ENCODE measurements around the gene PUS7L. TPM values are rescaled to one million over a fixed set of nuclear protein-coding genes. Genes with fewer than 3 reads are reported as not detected.

PUS7L gene
- total RNA-seq, 1 donor from 2014 or later = 14.4 TPM

DNA sequence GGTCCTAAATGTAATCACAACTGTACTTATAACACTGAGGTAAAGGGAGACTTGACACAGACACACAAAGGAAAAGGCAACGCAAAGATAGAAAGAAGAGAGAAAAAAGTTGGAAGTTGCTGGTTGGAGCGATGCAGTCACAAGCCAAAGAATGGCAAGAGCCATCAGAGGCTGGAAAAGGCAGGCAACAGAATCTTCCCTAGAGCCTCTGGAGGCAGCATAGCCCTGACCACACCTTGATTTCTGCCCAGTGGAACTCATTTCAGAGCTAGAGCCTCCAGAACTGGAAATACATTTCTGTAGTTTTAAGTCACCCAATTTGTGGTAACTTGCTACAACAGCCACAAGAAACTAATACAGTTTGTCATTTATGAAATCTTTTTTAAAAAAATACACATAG, 89.2 kb downstream of the PUS7L start:
- peaks cover 2% of the 10 kb centered on the region for H3K4me1 Mint-ChIP-seq (ENCODE audit: low read depth)
- DNase-seq (ENCODE audit: low spot score, unreplicated experiment) = no peak

More for the DNA sequence above, 89.2 kb downstream of the PUS7L start:
- no peaks in the 10 kb centered on the region for H3K9me3 Mint-ChIP-seq (ENCODE audit: low read depth)
- H3K36me3 Mint-ChIP-seq (ENCODE audit: insufficient read depth) = no peaks in the 10 kb centered on the region
- no peak overlapping the region for H3K4me3 Mint-ChIP-seq (ENCODE audit: low read depth)
- no peak overlapping the region for H3K27ac Mint-ChIP-seq
- no peaks in the 10 kb centered on the region for H3K27me3 Mint-ChIP-seq
- TF ChIP-seq, protein P1, sequence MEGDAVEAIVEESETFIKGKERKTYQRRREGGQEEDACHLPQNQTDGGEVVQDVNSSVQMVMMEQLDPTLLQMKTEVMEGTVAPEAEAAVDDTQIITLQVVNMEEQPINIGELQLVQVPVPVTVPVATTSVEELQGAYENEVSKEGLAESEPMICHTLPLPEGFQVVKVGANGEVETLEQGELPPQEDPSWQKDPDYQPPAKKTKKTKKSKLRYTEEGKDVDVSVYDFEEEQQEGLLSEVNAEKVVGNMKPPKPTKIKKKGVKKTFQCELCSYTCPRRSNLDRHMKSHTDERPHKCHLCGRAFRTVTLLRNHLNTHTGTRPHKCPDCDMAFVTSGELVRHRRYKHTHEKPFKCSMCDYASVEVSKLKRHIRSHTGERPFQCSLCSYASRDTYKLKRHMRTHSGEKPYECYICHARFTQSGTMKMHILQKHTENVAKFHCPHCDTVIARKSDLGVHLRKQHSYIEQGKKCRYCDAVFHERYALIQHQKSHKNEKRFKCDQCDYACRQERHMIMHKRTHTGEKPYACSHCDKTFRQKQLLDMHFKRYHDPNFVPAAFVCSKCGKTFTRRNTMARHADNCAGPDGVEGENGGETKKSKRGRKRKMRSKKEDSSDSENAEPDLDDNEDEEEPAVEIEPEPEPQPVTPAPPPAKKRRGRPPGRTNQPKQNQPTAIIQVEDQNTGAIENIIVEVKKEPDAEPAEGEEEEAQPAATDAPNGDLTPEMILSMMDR (IDR thresholded peaks at IDR 0.05; ENCODE audit: unreplicated experiment) = no peak

Other genes with a start within 250 kb of the PUS7L start
- gene ADAMTS20, start 206.6 kb downstream of the PUS7L start, total RNA-seq = 0.19 and 0.33 TPM in 2 replicates
- gene IRAK4, start 161 bp upstream of the PUS7L start, total RNA-seq = 7.5 and 8.5 TPM in 2 replicates
- gene TWF1, start 47.5 kb upstream of the PUS7L start, total RNA-seq = 58.4 and 61.4 TPM in 2 replicates
- gene TMEM117, start 77.3 kb upstream of the PUS7L start, total RNA-seq = 8.9 and 11.6 TPM in 2 replicates